ENCODE data around the gene NAALADL2. TPM values are rescaled to one million over a fixed set of nuclear protein-coding genes. Genes with fewer than 3 reads are reported as not detected.
"Not testable (repeated sequence)": the region's sequence is repeated elsewhere in the genome, so short reads cannot be mapped to it uniquely, and the experiment has no call there.

The NAALADL2 gene
- polyA plus RNA-seq, 12 donors = 3.4 to 18.8 (median 9.5) TPM; not detected in 1

DNA sequence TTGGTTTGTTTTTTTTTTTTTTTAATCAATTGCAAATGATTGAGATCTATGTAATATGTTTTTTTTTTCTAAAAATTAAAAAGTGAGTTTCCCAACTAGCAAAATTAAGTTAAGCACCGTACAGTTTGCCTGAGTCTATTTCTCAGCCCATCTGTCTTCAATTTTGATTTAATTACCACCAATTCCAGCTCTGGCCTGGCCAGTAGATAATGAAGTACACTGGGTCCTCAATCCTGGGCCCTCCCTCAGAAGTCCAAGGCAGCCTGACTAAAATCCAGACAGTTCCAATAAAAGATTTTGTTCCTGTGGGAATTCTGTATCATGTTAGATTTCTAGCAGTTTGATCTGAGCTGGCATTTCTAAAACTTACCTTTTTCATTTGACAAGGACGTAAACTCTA lies 887.2 kb downstream of the NAALADL2 start:
- DNase-seq = no peak

DNA sequence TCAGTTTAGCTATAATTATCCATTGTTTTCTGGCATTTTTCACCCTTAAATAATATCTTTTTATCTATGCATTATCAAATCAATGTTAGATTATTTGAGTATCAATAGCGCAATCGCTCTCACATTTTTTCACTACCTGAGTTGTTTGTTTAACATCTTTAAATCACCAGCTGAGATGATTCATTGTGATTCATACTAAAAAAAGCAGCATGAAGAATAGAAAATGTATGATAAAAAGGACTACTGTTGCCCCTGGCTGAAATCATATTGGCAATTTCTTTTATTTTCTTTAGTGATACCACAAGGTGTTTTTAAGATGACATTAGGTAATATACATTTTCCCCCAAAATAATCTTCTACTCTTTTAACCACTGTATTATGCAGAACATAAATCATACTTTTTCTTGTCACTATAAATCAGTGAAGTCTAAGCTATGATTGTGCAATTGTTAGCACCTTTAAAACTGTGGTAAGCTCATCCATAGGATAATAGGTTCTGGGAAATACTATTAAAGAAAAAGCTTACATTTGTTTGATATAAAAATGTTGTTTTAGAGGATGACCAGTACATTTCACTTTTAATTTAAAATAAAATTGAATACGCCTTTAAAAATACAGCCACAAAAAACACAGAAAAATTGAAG lies 889.1 kb downstream of the NAALADL2 start:
- no peak for DNase-seq

DNA sequence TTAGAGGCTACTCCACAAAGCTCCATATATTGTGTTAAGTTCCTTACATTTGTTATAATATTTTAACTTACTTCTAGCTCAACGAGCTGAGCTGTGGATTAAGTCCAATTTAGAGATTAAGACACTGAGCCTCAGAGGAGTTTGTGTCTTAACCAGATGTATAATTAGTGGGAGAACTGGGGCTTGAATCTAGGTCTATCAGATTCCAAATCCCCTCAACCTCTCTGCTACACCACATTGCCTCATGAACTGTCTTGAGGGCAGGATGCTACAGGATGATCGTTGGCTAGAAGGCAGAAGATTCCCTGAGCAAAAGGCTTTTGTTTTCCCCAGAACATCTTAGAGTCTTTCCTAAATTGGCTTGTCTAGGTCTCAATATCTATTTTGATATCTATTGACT lies 890.8 kb downstream of the NAALADL2 start:
- DNase-seq = no peak

DNA sequence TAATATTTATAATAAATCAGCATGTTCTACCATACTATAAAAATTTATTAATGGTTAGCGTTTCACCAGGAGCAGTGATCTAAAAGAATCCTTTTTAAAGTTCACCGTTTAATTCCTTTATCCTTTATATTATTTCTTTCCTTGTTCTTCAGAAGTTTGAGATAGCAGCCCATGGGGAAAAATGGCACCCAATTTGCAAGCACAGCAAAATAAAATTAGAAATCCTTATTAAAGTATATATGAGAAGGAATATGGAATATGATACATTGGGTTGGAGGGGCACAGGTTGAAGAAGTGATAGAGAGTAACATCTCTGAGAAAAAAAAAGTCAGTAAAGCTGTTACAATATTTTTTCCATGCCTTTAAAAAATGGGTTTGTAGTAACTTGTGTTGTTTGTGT lies 892.0 kb downstream of the NAALADL2 start:
- no peak for DNase-seq

DNA sequence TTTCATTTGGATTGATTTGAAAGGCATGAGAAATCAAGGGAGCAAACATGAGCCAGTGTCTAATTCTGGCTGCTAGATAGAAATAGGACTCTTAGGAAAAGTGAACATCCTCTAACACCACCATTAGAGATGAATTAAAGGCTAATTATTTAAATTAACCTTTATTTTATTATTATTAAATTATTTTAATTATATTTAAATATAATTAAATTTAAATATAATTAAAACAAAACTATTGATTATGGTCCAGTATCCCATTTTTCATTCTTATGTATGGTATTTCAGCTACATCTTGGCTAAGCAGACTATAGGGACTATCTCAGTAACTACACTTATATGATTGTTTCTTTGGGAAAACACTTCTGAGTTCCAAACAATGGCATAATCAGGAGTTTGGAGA lies 904.8 kb downstream of the NAALADL2 start:
- DNase-seq = no peak

DNA sequence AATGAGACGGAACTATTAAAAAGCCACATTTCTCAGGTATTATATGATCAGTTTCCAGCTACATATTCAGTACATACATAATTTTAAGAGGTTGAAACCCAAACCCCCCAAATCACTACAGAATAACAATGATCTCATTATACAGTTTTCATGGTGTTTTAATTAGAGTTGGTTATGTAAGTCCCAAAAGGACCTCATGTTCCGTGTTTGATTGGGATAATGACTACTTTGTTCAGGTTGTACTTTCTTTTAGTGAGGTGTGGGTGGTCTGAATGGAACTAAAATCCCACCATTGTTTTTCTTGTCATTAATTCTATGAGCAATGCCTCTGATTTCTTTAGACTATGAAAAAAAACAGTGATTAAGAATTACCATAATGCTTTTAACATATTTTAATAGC lies 905.6 kb downstream of the NAALADL2 start:
- no peak for DNase-seq

DNA sequence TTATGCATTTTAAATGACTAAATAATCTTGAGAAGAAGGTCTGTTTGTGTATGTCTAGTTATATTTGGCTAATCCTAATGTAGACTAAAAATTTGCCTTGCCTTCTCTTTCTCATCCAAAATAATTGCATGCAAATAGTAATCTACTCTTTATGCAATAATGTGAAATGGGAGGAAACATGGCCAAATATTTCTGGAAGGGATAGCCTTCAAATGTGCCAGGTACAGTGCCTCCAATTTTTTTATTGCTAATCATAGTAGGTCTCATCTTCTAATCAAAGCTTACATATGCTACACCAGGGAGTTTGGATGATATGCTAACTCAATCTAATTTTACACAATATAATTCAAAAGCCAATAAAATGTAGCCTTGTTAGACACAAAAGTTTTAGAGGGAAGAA lies 911.3 kb downstream of the NAALADL2 start:
- DNase-seq = no peak

DNA sequence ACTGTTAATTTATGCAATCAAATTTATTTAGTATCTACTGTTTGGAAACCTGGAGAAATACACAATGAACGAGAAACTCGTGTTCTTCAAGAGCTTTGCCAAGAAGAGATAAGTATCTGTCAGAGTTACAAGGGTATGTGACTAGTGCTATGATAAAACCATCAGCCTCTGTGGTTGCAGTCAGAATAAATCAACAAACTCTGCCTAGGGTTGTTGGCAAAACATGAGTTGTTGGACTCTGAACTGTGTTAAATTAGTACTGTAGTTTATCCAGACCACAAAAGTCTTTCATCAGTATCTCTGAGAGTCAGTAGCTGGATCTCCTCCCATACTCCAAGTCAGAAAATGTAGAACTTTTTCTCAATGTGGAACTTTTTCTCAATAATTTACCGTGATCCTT lies 918.4 kb downstream of the NAALADL2 start:
- DNase-seq = no peak

DNA sequence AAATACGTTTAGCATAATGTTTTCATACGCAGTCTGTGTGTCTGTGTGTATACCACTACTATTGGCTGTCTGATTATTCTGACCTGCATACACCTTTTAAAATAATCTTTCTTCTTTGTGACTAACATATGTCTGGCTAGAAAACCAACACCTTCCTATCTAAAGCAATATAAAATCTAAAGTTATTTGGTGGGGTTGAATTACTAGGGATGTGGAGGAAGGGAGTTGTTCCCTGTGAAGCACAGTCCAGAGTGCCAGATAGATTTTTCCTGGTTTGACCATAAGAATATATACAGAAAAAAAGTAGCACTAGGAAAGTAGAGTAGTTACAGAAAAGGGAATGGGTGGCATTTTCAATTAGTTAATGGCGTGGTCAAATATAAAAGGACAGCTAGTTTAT lies 918.8 kb downstream of the NAALADL2 start:
- DNase-seq = no peak

DNA sequence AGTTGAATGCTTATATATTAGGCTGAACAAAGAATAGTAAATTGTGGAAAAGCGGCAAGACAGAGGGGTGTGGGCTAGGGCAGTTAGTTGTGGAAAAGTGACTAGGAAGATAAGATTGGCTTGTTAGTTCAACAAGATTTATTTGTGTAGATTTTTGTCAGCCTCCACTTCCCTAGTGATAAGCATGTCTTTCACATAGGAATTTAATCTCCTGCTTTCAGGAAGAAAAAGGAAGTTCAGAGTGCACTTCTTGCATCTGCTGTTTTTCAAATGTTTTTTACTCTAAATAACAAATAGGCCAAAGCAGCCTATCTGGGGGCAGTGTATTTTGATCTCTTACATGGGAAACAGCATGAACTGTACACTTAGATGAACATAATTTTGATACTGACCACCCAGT lies 919.9 kb downstream of the NAALADL2 start:
- DNase-seq = no peak

DNA sequence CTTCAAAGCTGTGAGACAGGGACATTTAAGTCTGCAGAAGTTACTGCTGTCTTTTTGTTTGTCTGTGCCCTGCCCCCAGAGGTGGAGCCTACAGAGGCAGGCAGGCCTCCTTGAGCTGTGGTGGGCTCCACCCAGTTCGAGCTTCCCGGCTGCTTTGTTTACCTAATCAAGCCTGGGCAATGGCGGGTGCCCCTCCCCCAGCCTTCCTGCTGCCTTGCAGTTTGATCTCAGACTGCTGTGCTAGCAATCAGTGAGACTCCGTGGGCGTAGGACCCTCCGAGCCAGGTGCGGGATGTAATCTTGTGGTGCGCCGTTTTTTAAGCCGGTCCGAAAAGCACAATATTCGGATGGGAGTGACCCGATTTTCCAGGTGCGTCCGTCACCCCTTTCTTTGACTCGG lies 928.0 kb downstream of the NAALADL2 start:
- DNase-seq = not testable (repeated sequence)

DNA sequence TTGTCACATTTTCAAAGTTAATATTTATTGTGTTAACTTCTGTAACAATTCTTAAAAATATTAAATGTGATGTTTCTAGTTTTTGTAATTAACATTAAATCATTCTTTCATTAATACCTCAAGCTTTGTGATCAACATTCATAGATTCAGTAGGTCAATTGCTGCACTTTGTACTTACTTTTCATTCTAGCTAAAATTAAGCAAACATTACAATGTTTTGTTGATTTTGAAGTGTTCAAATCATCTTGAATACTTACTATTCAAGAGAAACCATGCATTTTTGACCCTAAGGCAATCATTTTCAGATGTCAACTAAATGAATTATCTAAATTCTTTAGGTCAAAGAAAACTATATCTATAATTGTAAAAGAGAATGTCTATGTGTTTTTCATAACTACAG lies 933.1 kb downstream of the NAALADL2 start:
- DNase-seq = no peak

DNA sequence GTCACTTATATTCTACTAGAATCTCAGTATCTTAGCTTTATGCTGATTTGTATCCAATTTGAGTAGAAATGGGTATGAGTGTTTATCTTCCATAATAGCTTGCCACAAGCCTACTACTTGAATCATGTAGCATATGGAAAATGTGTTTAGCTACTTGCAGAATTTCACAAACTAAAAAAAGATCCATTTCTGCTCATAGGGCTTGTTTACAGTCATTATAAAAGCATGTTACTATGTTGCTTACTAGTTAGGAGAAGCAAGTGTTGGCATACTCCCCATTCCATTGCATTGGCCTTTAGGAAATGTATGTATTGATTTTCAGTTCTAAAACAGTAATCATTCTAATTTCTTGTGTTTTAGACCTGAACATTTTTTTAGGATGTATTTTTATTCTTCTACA lies 939.2 kb downstream of the NAALADL2 start:
- DNase-seq = no peak

DNA sequence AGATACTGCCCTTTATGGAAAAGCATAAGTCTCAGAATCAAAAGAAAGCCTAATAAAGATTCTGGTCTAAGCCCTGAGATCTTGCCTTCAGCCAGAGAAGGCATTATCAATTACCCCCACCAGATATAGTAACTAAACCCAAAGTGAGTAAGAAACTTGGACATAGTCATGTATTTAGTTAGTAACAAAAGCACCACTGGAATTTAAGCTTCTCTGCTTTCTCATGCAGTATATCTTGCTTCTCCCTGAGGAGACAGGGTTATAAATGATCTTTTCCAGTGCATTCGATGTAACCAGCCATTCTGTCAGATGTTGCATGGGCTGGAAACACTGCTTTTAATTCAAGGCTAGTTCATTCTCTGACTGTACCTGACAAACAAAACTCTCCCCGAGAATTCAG lies 946.7 kb downstream of the NAALADL2 start:
- DNase-seq = no peak

DNA sequence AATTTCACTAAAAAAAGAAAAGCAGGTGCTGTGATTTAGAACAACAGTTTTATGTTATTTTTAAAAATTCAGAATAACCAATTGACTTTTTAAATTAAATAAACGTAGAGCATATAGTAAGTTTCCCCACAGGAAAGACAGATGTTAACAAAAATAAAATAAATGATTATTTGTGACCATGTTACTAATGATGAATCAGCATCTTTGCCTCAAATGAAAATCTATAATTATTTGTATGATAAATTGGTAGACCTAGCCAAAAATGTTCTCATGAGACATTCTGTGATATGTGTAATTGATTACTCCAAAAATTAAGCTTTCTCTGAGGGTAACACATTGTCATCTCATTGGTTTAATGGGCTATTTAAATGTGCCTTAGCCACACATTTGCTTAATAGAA lies 948.0 kb downstream of the NAALADL2 start:
- no peak for DNase-seq

DNA sequence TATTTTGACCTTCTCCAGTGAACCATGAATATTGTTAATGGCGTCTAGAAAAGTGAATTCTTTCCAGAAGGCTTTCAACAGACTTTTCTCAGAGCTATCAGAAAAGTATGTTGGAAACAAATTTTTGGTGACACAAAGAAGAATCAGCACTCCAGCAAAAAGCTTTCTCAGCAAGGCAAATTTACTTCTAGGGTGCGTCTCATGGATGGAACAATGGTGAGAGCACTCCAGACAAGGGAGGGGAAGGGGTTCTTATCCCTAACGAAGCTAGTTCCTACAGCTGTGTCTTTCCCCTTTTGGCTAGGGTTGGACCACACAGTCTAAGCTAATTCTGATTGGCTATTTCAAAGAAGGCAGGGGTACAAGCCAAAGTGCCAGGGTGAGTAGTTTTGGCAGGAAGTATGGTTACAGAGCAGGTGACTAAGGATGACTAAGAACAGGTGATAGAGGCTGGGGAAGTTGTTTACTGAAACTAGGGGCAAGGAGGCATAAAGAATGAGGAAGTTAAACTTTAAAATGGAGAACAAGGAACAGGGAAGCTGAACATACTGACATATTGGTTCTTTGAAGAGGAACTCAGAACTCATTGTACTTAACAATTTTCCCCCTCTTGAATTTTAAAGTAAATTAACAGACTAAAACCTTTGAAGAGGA lies 959.8 kb downstream of the NAALADL2 start:
- DNase-seq = no peak

DNA sequence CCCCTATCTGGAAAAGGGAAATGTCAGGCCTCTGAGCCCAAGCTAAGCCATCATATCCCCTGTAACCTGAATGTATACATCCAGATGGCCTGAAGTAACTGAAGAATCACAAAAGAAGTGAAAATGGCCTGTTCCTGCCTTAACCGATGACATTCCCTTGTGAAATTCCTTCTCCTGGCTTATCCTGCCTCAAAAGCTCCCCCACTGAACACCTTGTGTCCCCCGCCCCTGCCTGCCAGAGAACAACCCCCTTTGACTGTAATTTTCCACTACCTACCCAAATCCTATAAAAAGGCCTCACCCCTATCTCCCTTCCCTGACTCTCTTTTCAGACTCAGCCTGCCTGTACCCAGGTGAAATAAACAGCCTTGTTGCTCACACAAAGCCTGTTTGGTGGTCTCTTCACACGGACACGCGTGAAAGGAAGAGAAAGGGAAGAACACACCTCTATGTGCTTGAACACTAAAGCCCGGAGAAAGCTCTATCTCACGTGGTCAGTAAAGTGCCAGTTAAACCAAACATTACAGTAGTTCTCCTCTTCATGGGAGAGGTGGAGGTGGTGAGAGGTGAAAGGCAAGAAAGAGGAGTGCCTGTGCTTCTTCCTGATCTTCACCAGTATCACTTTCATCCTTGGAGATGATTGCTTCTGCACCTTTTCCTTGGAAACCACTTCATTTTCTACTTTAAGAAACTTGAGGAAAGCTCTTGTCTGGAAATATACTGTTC lies 963.8 kb downstream of the NAALADL2 start:
- not testable (repeated sequence) for DNase-seq

DNA sequence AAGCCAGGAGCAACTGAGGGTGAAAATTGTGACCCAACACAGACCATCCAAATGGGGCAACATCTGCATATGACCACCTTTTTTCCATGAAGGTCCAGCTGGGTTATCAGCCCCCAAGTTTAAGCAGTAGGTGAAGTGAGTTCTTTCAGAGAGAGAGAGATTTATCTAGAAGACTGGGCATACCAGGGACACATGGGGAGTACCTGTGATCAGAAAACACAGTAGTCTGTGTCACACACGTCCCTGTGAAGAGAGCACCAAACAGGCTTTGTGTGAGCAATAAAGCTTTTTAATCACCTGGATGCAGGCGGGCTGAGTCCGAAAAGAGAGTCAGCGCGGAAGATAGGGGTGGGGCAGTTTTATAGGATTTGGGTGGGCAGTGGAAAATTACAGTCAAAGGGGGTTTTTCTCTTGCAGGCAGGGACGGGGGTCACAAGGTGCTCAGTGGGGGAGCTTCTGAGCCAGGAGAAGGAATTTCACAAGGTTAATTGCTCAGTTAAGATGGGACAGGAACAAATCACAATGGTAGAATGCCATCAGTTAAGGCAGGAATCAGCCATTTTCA lies 966.0 kb downstream of the NAALADL2 start:
- DNase-seq = not testable (repeated sequence)

DNA sequence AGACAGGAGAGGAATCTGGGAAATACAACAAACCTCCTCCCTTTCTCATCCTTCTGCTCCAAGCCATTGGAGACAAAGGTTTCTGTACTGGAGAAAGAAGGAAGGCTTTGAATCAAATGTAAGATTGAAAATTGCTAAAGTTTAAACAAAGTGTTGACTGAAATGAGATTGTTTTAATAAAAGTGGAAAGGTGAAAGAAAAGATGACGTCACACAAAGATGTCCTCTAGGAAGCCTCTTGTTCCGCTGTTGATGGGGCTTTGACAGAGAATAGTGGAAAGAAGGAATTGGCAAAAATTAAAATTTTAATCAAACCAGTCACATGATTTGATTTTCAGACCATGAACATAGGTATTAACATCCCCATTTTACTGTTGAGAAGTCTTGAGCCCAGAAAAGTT lies 967.6 kb downstream of the NAALADL2 start:
- DNase-seq = no peak

DNA sequence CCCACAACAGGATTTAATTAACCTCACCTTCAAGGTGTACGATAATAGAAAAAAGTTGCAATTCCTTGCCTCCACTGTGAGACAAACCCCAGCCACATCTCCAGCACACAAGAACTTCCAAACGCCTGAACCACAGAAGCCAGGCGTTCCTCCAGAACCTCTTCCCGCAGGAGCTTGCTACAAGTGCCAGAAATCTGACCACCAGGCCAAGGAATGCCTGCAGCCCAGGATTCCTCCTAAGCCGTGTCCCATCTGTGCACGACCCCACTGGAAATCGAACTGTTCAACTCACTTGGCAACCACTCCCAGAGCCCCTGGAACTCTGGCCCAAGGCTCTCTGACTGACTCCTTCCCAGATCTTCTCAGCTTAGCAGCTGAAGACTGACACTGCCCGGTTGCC lies 970.7 kb downstream of the NAALADL2 start:
- not testable (repeated sequence) for DNase-seq

DNA sequence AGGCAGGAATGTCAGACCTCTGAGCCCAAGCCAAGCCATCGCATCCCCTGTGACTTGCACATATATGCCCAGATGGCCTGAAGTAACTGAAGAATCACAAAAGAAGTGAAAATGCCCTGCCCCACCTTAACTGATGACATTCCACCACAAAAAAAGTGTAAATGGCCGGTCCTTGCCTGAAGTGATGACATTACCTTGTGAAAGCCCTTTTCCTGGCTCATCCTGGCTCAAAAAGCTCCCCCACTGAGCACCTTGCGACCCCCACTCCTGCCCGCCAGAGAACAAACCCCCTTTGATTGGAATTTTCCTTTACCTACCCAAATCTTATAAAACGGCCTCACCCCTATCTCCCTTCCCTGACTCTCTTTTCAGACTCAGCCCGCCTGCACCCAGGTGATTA lies 976.6 kb downstream of the NAALADL2 start:
- not testable (repeated sequence) for DNase-seq

DNA sequence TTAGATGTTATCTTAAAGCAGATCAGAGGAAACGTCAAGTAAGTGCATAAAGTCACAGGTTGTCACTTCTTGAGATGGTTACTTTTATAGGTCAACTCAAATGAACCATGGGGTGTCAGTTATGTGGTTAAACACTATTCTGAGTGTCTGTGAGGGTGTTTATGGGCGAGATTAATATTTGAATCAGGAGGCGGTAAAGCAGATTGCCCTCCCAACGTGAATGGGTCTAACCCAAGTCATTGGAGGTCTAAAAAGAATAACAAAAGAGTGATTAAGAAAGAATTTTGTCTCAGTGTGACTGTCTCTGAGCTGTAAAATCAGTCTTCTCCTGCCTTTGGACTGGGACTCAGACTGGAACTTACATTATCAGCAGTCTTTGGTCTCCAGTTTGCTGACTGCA lies 977.5 kb downstream of the NAALADL2 start:
- no peak for DNase-seq

DNA sequence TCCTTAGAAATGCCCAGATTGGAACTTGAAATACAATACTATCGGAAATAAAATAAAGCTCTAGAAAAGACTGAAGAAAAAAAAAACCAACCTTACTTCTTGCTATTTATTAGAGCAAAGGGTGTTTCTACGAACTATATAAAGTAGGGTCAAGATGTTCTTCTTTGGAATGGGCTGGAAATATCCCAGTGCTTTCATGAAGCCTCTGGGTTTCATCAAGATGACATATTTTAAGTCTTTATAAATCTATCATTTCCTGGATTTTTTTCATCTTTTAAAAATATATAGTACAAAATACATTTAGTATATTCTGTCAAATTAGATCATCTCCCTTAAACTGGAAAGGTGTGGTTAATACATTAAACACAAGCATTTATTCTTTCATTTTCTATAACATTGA lies 978.8 kb downstream of the NAALADL2 start:
- no peak for DNase-seq

All from muscle of arm (tissue), 12 donors.